Measurements from ENCODE around the gene TTLL11.

- no peak for TF ChIP-seq CTCF (IDR thresholded peaks at IDR 0.05)
- no peak for TF ChIP-seq POLR2A (IDR thresholded peaks at IDR 0.05)
These were observed 175.5 kb downstream of the TTLL11 start for GRCh38 chr9:121917375-121918335.

All from uterus (tissue), 2 donors.